OCI-LY1 (cell line): ENCODE measurements around the gene DGKB.

Source experiments
- H2AFZ ChIP-seq: fragments of 200-600 bp; sonication (generic), shearing (Covaris generic); 2 replicates; pipeline ENCODE4 v1.6.0; 2014; ENCODE audit warnings: antibody characterized with exemption, mild to moderate bottlenecking, low read length
- H3F3A ChIP-seq: fragments of 200-600 bp; sonication (generic), shearing (Covaris generic); 2 replicates; pipeline ENCODE4 v1.6.0; 2014; ENCODE audit warnings: mild to moderate bottlenecking, antibody characterized with exemption, low read length, moderate library complexity; ENCODE audit not compliant: insufficient read depth
- H3K27ac ChIP-seq: fragments of 200-600 bp; sonication (generic); 2 replicates; pipeline ENCODE4 v1.5.1; 2014; ENCODE audit warnings: low read length, mixed run types, mild to moderate bottlenecking, low read depth; ENCODE audit not compliant: poor library complexity, severe bottlenecking
- H3K27me3 ChIP-seq: fragments of 200-600 bp; sonication (generic); 2 replicates; pipeline ENCODE4 v1.6.0; 2014; ENCODE audit warnings: antibody characterized with exemption, mild to moderate bottlenecking, low read length, moderate library complexity; ENCODE audit not compliant: insufficient read depth
- H3K36me3 ChIP-seq: fragments of 200-600 bp; sonication (generic); 2 replicates; pipeline ENCODE4 v1.6.1; 2014; ENCODE audit warnings: mild to moderate bottlenecking, antibody characterized with exemption, low read length, moderate library complexity, mixed read lengths; ENCODE audit not compliant: insufficient read depth
- H3K4me1 ChIP-seq: fragments of 200-600 bp; sonication (generic); 2 replicates; pipeline ENCODE4 v1.5.1; 2014; ENCODE audit warnings: mild to moderate bottlenecking, low read length, moderate library complexity; ENCODE audit not compliant: insufficient read depth, severe bottlenecking
- H3K4me2 ChIP-seq: fragments of 200-600 bp; sonication (generic), shearing (Covaris generic); 2 replicates; pipeline ENCODE4 v1.6.1; 2014; ENCODE audit warnings: low read length
- H3K4me3 ChIP-seq: fragments of 200-600 bp; sonication (generic); 2 replicates; pipeline ENCODE4 v1.5.1; 2014; ENCODE audit warnings: low read length, low read depth, mild to moderate bottlenecking, mixed read lengths; ENCODE audit not compliant: poor library complexity, severe bottlenecking
- H3K79me2 ChIP-seq: fragments of 200-600 bp; shearing (Covaris generic); 2 replicates; pipeline ENCODE4 v1.6.1; 2016; ENCODE audit warnings: mixed run types, low read length, mixed read lengths; ENCODE audit not compliant: insufficient read depth
- H3K9ac ChIP-seq: fragments of 200-600 bp; sonication (generic), shearing (Covaris generic); 2 replicates; pipeline ENCODE4 v1.6.1; 2014; ENCODE audit warnings: mild to moderate bottlenecking, low read length, mixed read lengths
- H3K9me2 ChIP-seq: fragments of 200-600 bp; sonication (generic), shearing (Covaris generic); 2 replicates; pipeline ENCODE4 v1.6.1; 2014; ENCODE audit warnings: low read depth, mild to moderate bottlenecking, low read length, mixed read lengths
- H3K9me3 ChIP-seq: fragments of 200-600 bp; shearing (Covaris generic); 2 replicates; pipeline ENCODE4 v1.6.1; 2014; ENCODE audit warnings: low read length, mixed read lengths
- H4K20me1 ChIP-seq: fragments of 200-600 bp; sonication (generic), shearing (Covaris generic); 2 replicates; pipeline ENCODE4 v1.6.0; 2016; ENCODE audit warnings: mild to moderate bottlenecking, low read length; ENCODE audit not compliant: insufficient read depth
- CTCF ChIP-seq: fragments of 200-600 bp; sonication (generic), shearing (Covaris generic); IDR thresholded peaks from 2 replicates; pipeline ENCODE4 v1.5.1; 2017; ENCODE audit warnings: mild to moderate bottlenecking, antibody characterized with exemption, low read length, moderate library complexity, mixed read lengths
- EZH2 ChIP-seq: fragments of 200-600 bp; sonication (generic), shearing (Covaris generic); IDR thresholded peaks from 2 replicates; pipeline ENCODE4 v1.8.0; 2017; ENCODE audit warnings: borderline replicate concordance, mixed run types, mild to moderate bottlenecking, antibody characterized with exemption, low read length, moderate library complexity, mixed read lengths

Gene DGKB

GRCh38 chr7:14375998-14376397, 526.6 kb downstream of the DGKB start:
- Histone ChIP-seq H3K4me2 (no peak overlapping the region), H4K20me1 (no peaks in the 10 kb centered on the region), H3K9me2 (no peaks in the 10 kb centered on the region), H3K36me3 (no peaks in the 10 kb centered on the region), H3K27ac (no peak overlapping the region), H3K9ac (no peak overlapping the region), H3K79me2 (no peaks in the 10 kb centered on the region), H3F3A (no peaks in the 10 kb centered on the region), H3K9me3 (no peaks in the 10 kb centered on the region), H3K4me3 (no peak overlapping the region), H3K27me3 (no peaks in the 10 kb centered on the region), H3K4me1 (no peaks in the 10 kb centered on the region), H2AFZ (no peak overlapping the region)
- TF ChIP-seq CTCF (no peak), EZH2 (no peak)

- TF ChIP-seq CTCF (no peak), EZH2 (no peak)
- Histone ChIP-seq H3K27ac (no peak overlapping the region), H3K4me1 (no peaks in the 10 kb centered on the region), H3K4me2 (no peak overlapping the region), H3K9me3 (no peaks in the 10 kb centered on the region), H2AFZ (no peak overlapping the region), H3K36me3 (no peaks in the 10 kb centered on the region), H3K9ac (no peak overlapping the region), H4K20me1 (no peaks in the 10 kb centered on the region), H3F3A (no peaks in the 10 kb centered on the region), H3K4me3 (no peak overlapping the region), H3K27me3 (no peaks in the 10 kb centered on the region), H3K9me2 (no peaks in the 10 kb centered on the region), H3K79me2 (no peaks in the 10 kb centered on the region)
These were observed 528.2 kb downstream of the DGKB start for GRCh38 chr7:14374336-14374735.

GRCh38 chr7:14368285-14368684, 534.3 kb downstream of the DGKB start:
- no peaks in the 10 kb centered on the region for H4K20me1 ChIP-seq
- H3K27ac ChIP-seq: no peak overlapping the region
- no peak overlapping the region for H3K4me3 ChIP-seq
- H3F3A ChIP-seq: no peaks in the 10 kb centered on the region
- H3K4me2 ChIP-seq: no peak overlapping the region
- H3K27me3 ChIP-seq: no peaks in the 10 kb centered on the region
- no peaks in the 10 kb centered on the region for H3K9me2 ChIP-seq
- H3K4me1 ChIP-seq: no peaks in the 10 kb centered on the region
- H3K36me3 ChIP-seq: no peaks in the 10 kb centered on the region
- H3K9me3 ChIP-seq: no peaks in the 10 kb centered on the region
- H3K9ac ChIP-seq: no peak overlapping the region
- TF ChIP-seq CTCF (no peak), EZH2 (no peak)
- H3K79me2 ChIP-seq: no peaks in the 10 kb centered on the region
- H2AFZ ChIP-seq: no peak overlapping the region
